Stimulated activated CD4-positive, alpha-beta T cell treated with anti-CD3 and anti-CD28 coated beads, Interleukin-12 subunit alpha, Interleukin-12 subunit beta, amount 100 ng/mL, for 48 hours (primary cell): ENCODE measurements around the gene MSANTD3.
A peak's percentile ranks its signal among the peaks of the same experiment; 100 is the strongest.
"Not testable (repeated sequence)": the region's sequence is repeated elsewhere in the genome, so short reads cannot be mapped to it uniquely, and the experiment has no call there.

Experiments used
- DNase-seq, 3 donors: peaks; one replicate each; pipeline ENCODE4 v3.0.0-alpha.2; 2020; ENCODE audit warnings: low read depth in 2 of 3, low spot score in 1 of 3

Gene MSANTD3, protein sequence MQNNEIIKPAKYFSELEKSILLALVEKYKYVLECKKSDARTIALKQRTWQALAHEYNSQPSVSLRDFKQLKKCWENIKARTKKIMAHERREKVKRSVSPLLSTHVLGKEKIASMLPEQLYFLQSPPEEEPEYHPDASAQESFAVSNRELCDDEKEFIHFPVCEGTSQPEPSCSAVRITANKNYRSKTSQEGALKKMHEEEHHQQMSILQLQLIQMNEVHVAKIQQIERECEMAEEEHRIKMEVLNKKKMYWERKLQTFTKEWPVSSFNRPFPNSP

DNA sequence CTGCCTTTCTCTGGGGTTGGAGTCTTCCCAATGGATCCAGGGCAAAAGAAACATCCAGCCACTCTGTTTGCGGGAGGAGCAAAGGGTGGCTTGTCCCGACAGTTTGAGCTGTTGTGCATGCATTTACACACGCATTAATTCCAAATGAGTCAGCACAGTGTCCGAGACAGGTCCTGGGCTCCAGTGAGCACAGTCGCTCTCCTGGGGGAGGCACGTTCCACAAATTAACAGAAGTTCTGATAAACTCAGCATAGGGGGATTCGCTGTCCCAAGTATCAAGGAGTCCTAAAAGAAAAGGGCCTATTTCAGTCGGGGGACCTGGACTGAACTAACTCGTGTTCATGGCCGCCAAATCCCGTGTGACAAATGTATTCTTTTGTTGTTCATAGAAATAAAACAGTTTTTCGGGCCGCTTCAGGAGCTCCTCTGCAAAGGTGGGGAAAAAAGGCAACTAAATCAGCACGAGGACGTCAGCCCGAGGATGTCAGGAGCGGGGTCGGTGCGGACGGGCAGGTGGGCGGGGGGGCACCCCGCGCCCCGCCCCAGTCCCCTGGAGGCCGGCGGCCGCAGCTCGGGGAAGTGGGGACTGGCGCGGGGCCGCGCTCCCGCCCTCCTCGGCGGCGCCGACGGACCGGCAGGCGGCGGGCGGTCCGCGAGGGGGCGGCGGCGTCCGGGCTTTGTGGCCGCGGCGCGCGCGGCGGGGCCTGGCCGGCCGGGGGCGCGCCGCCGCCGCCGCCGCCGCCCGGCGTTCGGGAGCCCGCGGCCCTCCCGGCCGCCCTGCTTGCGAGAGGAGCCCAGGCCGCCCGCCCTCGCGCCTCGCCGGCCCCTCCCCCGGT lies at the start of gene MSANTD3:
MSANTD3 (plus strand) TSS at position 614 of the 836 bp plus-strand sequence. CDS start 14,796 bp downstream, outside the sequence.
- DNase-seq: peak; percentile 5 to 39 (median 24)

DNA sequence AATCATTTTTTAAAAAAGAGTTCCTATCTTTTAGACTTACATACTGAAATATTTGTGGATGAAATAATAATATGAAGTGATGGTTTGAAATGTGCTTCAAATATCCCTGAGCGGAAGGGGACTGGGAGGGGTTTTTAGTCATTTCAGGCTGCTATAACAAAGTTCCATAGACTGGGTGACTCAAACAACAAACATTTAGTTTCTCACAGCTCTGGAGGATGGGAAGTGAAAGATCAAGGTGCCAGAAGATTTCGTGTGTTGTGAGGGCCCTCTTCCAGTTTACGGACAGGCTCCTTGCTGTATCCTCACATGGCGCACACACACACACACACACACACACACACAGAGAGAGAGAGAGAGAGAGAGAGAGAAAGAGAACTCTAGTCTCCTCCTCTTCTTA lies 47.1 kb upstream of the MSANTD3 start:
- DNase-seq: no peak

DNA sequence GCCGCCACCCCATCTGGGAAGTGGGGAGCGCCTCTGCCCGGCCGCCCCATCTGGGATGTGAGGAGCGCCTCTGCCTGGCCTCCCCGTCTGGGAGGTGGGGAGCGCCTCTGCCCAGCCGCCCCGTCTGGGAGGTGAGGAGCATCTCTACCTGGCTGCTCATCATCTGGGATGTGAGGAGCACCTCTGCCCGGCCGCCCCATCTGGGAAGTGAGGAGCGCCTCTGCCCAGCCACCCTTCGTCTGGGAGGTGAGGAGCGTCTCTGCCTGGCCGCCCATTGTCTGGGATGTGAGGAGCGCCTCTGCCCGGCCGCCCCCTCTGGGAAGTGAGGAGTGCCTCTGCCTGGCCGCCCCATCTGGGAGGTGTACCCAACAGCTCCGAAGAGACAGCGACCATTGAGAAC lies 34.0 kb upstream of the MSANTD3 start:
- DNase-seq: not testable (repeated sequence)

DNA sequence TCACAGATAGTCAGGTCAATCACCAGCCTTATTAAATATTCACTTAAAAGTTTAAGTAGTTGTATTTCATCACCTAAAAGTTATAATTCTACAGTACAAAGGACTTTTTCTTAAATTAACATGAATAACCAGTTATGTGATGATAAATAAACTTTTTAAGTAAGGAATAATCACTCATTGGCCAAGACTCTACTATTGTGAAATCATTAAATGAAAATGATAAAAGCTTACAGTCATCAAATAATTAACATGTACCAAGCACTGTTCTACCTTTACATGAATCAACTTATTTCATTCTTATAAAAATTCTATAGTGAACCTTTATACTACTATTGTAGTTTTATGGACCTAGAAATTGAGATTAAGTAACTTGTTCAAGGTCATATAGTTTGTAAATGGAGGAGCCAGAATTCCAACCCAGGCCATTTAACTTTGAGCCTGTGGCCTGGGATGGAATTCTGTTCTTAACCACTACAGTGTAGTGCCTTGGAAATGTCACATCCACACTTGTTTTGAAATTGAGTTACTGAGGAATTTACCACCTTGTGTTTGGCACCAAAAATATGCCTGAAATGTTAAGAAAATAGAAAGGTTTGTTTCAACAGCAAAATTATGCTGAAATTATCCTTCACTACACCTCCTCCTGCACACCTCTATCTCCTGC lies 32.8 kb upstream of the MSANTD3 start:
- no peak for DNase-seq

DNA sequence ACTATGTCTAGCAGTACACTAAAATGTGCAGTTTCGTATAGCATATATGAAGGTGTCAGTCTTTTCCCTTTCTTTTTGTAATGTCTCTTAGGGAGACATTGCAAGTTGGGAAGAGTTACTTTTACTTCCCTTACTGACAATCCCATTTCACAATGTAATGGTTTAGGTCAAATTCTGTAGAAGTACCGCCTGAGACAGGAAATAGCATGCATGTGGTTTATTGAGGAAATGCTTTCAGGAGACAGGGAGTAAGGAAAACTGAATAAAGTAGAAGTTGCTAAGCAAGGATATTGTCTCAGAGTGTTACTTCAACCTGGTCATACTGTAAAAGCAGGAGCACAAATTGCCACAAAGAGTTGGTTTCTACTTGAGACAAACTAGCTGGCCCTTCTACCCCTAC lies 32.1 kb upstream of the MSANTD3 start:
- DNase-seq: no peak

DNA sequence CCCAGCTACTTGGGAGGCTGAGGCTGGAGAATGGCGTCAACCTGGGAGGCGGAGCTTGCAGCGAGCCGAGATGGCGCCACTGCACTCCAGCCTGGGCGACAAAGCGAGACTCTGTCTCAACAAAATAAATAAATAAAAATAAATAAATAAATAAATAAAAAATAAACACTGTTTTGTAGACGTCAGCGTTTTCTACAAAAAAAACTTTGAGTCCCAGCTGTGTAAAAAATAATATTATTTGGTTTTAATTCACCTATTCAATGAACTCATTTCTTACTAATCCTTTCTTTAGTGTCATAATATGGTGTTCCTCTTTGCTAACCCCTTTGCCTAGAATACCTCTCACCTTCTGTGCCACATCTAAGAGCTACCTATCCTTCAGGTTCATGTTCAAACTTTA lies 30.2 kb upstream of the MSANTD3 start:
- DNase-seq: no peak

DNA sequence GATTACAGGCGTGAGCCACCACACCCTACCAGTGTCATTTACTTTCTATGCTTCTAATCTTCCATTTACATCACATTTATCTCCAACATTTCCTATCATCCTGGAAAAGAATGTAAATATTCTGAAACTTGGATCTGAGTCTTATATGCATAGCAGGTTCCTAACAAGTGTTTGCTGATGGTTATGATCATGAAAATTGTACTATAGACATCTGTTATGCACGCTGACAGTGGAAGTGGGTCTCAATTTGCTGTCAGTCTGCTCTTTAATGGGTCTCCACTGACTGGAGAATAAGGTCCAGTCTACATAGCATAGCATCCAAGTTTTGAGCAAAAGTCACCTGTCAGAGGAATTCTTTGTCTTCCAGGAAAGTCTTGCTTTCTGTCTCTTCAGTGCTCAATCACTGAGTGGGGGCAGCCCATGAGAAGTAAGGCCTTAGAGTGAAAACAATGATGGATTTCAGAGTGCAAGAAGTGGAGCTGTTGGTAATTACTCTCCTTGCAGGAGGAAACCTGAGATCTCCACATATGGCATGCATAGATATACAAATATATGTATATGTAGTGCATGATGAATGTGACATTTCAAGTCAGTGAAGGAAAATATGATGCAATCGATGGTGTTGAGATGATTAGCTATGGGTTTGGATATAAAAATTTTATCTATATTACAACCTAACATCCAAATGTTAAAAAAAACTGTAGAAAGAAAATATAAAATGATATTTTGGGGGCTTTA lies 29.2 kb upstream of the MSANTD3 start:
- no peak for DNase-seq

DNA sequence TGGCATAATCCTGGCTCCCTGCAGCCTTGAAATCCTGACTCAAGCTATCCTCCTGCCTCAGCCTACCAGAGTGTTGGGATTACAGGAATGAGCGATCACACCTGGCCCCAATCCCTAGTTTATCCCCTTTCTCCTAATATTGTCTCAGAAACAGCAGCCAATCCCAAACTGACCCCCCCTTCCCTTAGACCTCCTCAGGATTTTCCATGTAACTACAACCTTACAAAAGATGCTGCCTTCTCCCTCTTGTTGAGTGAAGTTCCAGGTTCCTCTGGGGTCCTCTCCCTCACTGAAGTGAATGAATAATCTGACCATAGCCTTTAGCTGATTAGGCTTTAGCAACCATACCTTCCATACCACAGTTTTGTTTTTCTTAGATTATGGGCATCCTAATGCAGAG lies 25.9 kb upstream of the MSANTD3 start:
- no peak for DNase-seq

DNA sequence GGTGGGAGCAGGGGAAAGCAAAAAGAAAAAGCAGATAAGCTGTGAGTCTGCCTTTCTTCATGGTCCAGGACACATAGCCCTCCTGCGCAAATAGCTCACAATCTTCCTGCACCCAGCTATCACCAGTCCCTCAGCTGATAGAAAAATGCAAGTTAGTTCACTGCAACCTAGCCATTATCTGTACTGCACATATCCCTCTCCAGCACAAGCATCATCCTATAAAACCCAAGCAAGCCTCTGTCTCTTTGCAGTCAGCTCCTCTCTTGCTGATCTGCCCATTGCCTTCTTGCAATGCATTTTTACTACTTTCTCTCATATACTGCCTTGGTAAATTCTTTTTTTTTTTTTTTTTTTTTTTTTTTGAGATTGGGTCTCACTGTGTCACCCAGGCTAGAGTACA lies 20.0 kb upstream of the MSANTD3 start:
- DNase-seq: no peak

DNA sequence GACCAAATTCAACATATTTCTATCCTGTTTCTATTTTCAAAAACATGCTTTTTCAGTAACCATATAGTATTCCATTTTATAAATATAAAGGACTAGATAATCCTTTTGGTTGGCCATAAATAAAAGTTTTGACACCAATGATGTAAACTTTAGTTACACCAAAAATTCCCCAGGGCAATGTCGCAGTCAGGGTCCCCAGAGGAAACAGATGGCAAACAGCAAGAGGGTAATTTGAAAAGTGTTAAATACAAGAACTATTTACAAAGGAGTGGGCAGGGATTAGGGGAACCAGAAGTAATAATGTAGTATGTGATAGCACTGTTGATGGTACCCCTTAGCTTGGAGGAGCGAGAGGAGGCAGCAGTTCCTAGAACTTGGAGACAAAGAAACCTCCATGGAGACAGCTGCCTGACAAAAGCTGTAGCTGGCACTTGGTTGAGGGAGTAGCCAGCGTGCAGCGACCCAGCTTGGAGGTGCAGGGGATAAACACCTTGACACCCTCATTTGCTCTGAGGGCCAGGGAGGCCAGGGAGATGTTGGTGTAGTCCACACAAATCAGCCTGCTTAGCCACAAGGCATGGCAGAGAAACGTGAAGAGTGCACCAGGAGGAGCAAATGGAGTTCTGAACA lies 18.3 kb upstream of the MSANTD3 start:
- DNase-seq: no peak

DNA sequence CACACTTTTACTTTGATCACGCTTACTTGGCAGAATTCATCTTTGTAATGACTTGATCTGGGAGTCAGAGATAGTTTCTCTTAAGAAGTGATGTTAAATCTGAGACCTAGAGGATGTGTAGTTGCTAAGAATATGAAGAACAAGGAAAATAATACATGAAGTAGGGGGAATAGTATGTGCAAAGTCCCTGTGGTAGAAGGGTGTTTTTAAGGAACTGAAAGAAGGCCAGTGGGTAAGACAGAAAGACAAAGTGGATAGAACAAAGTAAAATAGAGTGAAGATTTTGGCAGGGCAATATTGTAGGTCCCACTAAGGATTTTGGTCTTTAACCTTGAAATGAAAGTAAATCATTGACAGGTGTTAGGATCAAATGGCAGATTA lies 17.8 kb upstream of the MSANTD3 start:
- no peak for DNase-seq

DNA sequence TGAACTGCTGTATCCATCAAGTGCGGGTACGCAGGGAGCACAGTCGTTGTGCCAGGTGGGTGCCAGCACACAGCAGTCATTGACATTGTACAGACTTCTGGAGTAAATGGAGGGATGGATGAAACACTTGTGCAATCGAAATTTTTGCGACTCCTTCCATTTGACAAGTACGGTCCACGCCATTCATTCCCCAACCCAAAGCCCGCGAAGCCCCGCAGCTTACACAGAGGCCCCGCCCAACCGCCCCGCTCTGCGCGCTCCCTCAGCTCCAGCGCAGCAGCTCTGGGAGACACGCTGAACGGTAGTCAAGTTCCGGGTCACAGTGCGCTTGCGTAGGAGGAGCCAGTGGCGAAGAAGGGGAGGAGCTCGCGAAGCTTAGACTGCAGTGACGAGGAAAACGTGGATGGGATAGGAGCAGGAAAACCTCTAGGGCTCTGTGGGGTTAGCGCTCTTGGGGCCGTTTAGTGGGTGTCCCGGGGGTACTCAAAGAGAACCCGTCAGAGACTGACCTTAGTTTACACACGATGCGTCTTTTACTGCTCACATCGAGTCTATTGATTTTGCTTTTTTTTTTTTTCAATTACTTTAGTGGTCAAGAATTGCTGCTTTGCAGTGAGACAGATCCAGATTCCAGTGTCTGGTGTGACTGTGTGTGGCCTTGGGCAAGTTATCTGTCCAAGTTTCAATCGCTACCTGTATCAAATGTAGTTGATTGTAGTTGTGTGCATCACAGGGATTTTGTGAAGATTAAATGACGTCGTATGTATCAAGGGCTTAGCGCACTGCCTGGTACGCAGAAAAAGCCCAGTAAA lies 15.3 kb upstream of the MSANTD3 start:
- DNase-seq: peak; percentile 74 to 82 (median 82)

DNA sequence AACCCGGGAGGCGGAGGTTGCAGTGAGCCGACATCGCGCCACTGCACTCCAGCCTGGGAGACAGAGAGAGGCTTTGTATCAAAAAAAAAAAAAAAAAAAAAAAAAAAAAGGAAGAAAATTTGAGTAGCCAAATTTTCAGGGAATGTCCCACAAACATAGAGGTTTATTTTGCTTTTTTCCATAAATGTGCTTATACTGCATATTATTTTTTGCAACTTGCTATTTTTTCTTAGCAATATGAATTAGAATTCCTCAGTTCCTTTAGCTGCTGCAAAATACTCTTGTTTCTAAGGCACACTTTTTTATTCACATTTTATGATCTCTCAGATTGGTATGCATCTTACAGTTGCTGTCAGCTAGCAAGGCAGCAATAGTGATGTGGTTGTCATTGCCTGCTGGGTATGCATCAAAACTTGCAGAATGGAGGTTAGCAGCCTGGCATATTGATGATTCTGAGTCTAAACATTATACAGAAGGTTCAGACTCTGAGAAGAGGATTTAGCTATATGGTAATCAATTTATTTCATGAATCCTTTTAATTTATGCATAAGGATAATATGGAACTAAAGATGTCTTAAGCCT lies 13.0 kb upstream of the MSANTD3 start:
- no peak for DNase-seq

DNA sequence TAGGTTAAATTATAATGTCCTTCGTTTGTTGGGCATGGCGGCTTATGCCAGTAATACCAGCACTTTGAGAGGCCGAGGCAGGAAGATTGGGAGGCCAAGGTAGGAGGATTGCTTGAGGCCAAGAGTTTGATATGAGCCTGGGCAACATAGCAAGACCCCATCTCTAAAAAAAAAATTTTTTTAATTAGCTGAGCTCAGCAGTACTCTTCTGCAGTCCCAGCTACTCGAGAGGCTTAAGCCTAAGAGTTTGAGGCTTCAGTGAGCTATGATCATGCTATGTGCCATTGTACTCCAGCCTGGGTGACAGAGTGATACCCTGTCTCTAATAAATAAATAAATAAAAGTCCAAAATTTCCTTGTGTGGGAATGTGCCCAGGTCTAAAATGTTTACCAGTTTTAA lies 9.1 kb upstream of the MSANTD3 start:
- no peak for DNase-seq

DNA sequence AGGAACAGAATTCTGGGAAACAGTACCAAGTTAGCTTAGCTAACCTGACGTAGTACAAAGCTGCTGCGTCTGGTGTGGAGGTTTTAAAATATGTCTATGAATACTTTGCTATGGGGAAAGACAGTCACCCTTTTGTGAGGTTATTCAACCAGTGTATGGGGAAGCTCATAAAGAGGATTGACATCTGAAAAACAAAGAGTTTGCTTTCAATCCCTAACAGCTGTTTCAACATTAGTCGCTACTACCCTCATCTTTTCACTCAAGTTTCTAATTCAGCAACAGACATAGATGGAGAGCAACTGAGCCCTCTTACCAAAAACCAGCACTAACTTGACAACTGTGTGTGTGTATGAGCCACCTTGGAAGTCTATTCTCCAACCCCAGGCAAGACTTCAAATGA lies 7.8 kb upstream of the MSANTD3 start:
- no peak for DNase-seq

DNA sequence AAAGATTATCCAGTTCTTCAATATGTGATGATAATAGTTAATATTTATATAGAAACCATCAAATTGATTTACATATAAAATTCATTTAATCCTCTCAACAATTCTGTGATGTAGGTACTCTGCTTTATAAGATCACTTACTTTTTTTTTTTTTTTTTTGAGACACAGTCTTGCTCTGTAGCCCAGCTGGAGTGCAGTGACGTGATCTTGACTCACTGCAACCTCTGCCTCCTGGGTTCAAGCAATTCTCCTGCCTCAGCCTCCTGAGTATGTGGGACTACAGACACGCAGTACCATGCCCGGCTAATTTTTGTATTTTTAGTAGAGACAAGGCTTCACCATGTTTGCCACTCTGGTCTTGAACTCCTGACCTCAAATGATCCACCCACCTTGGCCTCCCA lies 5.8 kb upstream of the MSANTD3 start:
- DNase-seq: not testable (repeated sequence)

DNA sequence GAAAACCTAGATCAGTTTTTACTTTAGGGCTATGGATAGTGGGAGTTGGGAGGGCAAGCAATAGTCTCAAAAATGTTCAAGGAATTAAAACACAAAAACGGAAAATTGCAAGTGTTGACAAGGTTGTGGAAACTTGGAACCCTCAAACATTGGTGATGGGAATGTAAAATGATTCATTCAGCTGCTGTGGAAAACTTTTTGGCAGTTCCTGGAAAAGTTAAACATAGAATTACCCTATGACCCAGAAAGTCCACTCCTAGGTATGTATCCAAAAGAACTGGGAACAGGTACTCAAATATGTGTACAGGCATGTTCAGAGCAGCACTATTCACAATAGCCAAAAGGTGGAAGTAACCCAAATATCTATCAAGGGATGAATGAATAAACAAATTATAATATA lies 1.2 kb upstream of the MSANTD3 start:
- no peak for DNase-seq

DNA sequence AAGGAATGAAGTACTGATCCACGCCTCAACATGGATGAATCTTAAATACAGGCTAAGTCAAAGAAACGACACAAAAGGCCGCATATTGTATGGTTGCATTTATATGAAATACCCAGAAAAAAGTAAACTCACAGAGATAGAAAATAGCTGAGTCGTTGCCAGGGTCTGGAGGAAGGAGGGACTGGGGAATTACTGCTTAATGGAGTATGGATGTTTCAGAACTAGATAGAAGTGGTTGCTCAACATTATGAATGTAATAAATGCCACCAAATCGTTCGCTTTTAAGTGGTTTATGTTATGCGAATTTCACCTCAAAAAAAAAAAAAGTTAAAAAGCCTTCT lies 784 bp upstream of the MSANTD3 start:
- DNase-seq: no peak

DNA sequence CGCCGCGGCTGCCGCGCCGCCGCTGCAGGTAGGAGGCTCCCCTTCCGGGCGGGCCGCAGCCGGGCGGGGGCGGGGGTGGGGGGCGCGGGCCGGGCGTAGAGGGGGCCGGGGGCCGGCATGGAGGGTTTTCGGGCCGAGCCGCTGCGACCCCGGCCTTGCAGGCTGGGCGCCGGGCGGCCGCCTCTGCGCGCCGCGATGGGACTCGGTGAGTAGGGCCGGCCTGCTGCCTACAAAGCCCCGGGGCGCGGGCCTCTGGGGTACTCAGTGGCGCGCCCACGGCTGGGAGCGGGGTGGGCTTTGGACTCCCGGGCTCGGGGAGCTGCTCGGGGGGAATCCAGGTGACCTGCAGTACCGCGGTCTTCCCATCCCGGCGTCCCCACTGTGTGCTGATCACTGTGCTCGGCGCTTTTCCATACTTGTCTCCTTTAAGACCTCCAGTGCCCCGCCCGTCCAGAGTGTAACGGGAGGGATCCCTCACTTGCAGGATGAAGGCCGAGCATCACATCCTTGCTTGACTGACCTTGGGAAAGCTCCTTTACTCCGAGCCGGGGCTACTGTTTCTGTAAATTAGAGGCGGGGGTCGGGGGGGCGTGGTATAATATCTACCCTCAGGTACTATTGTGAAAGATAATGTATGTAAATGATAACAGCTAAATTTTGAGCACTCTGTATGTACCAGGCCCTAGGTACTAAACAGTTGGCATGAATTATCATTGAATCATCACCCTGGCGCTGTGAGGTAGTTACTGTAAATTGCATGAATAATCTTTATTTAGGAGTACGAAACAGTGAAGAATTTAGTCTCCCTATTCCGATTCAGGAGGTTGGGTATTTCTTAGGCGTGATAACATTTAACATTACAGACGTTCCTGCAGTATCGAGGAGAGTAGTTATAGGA lies 672 bp downstream of the MSANTD3 start:
- DNase-seq: peak in 2 of 3 donors; percentile 4 to 14
